SJCRH30 (cell line): ENCODE measurements around the gene MEGF10. TPM values are rescaled to one million over a fixed set of nuclear protein-coding genes. Genes with fewer than 3 reads are reported as not detected.

ENCODE experiments used
- DNase-seq, 2 experiments: peaks; one replicate each; pipeline ENCODE4 v3.0.0-alpha.2; 2015 to 2020
- H3K27ac ChIP-seq: fragments of 250-450 bp; sonication (Bioruptor Pico); 2 replicates; pipeline ENCODE4 v1.5.1; 2020; ENCODE audit warnings: mild to moderate bottlenecking, moderate library complexity
- H3K27me3 ChIP-seq: fragments of 250-450 bp; sonication (Bioruptor Pico); 2 replicates; pipeline ENCODE4 v1.5.1; 2020; ENCODE audit warnings: mild to moderate bottlenecking, moderate library complexity
- H3K36me3 ChIP-seq: fragments of 250-450 bp; sonication (Bioruptor Pico); 2 replicates; pipeline ENCODE4 v1.5.1; 2020; ENCODE audit warnings: mild to moderate bottlenecking, moderate library complexity
- H3K4me1 ChIP-seq: fragments of 250-450 bp; sonication (Bioruptor Pico); 2 replicates; pipeline ENCODE4 v1.5.1; 2020; ENCODE audit warnings: mild to moderate bottlenecking, moderate library complexity
- H3K4me3 ChIP-seq: fragments of 250-450 bp; sonication (Bioruptor Pico); 2 replicates; pipeline ENCODE4 v1.5.1; 2020; ENCODE audit warnings: mild to moderate bottlenecking, moderate library complexity
- H3K9me3 ChIP-seq: fragments of 250-450 bp; sonication (Bioruptor Pico); replicated peaks from 2 replicates; pipeline ENCODE4 v1.5.1; 2020; ENCODE audit warnings: mild to moderate bottlenecking, moderate library complexity
- total RNA-seq: library from RNA; depleted of rRNA; stranded (reverse); fragments of >200 nt; shearing (Covaris generic); gene quantifications from 2 replicates; pipeline ENCODE4 v1.2.3, GENCODE V29; 2014

MEGF10 gene
- total RNA-seq, 1 experiment from 2014 or later: 77.9 TPM

DNA sequence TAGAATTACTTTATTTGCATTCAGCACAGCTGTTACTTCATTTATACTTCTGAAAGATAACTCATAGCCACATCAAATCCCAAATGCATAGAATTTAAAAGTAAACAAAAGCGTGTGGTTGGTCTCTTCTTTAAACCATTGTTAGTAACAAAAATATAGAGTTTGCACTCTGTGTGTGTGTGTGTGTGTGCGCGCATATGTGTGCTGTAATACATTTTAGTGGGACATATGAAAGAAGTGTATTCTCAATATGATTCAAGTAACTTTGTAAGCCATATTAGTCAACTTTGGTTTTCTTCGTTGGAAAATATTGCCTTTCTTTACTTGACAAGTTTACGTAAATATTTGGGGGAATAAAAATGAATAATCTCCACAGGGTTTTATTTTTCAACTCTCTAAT, 120.8 kb downstream of the MEGF10 start:
- Histone ChIP-seq H3K9me3 (no peaks in the 10 kb centered on the region), H3K4me1 (peaks cover 36% of the 10 kb centered on the region), H3K36me3 (peaks cover 33% of the 10 kb centered on the region), H3K27me3 (no peaks in the 10 kb centered on the region), H3K4me3 (no peak overlapping the region), H3K27ac (no peak overlapping the region)
- DNase-seq: no peak

DNA sequence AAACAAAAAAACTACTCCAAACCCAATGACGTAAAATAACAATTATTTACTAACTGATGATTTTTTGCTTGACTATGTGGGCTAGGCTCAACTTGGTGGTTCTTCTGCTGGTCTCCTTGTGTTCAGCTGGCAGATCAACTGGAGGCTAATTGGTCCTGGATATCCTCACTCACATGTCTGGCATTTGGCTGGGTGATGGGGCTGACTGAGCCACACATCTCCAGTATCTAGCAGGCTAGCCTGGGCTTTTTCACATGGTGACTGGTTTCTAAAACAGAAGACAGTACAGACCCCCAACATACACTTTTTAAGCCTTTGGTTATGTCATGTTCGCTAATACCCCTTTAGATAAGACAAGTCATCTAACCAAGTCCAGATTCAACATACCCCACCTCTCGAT, 122.1 kb downstream of the MEGF10 start:
- H3K4me1 ChIP-seq: peaks cover 45% of the 10 kb centered on the region
- no peaks in the 10 kb centered on the region for H3K27me3 ChIP-seq
- no peak for DNase-seq
- H3K27ac ChIP-seq: no peak overlapping the region
- no peak overlapping the region for H3K4me3 ChIP-seq
- H3K36me3 ChIP-seq: peaks cover 31% of the 10 kb centered on the region
- H3K9me3 ChIP-seq: no peaks in the 10 kb centered on the region

DNA sequence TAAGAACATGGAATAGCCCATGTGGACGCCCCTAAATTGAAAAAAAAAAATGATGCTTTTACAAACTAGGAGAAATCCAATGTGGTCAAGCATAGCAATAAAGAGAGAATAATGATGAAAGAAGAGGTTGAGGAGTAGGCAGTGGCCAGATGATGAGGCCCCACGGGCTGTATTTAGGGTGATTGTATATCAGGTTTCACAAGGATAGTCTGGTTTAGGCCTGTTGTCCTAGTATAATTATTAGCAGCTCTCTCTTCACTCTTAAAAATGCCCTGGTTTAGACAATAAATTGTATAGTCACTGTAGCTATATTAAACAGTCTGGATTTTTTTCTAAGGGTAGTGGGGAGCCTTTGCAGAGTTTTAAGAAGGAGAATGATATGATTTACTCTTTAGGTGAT, 124.4 kb downstream of the MEGF10 start:
- Histone ChIP-seq H3K27ac (peak overlapping the region; percentile 2; the same call in 1 of the 2 replicates), H3K27me3 (no peaks in the 10 kb centered on the region), H3K4me1 (peaks cover 61% of the 10 kb centered on the region), H3K4me3 (no peak overlapping the region), H3K36me3 (peaks cover 32% of the 10 kb centered on the region), H3K9me3 (no peaks in the 10 kb centered on the region)
- DNase-seq: peak in 1 of 2 experiments; percentile 39

DNA sequence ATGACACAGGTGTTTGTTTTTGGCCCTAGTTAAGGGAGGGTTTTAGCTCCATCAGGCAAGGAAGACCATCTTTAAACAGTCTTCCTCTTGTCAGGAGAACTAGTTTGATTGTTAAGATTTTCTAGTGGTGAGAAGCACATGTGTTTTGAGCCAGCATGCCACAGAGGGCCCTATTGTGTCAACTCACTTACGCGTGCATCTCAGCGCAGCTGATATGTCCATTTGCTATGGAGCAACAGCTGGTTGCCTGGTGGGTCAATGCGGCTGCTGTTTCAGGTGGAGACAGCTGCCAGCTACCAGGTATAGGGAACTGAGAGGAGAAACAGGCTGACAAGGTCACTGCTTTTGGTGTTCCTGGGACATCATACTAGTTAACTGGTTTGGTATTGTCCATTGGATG, 126.3 kb downstream of the MEGF10 start:
- Histone ChIP-seq H3K9me3 (no peaks in the 10 kb centered on the region), H3K4me1 (peaks cover 49% of the 10 kb centered on the region), H3K27me3 (no peaks in the 10 kb centered on the region), H3K36me3 (peaks cover 21% of the 10 kb centered on the region), H3K4me3 (no peak overlapping the region), H3K27ac (peak overlapping the region; percentile 95)
- peak; percentile 94 to 97 for DNase-seq

DNA sequence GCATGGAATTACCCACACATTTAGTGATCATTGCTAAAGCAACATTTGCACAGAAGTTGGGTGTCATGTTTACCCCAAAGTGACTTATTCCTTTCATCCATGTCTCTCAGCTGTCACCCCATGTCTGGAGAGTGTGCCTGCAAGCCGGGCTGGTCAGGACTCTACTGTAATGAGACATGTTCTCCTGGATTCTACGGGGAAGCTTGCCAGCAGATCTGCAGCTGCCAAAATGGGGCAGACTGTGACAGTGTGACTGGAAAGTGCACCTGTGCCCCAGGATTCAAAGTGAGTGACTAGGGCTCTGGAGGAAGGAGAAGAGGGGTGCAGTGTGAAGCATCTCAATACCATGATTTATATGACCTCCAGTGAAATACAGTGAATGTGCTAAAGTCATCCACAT, 126.9 kb downstream of the MEGF10 start:
- H3K4me3 ChIP-seq: no peak overlapping the region
- no peaks in the 10 kb centered on the region for H3K27me3 ChIP-seq
- H3K27ac ChIP-seq: peak overlapping the region; percentile 95
- H3K4me1 ChIP-seq: peaks cover 48% of the 10 kb centered on the region
- H3K9me3 ChIP-seq: no peaks in the 10 kb centered on the region
- DNase-seq: peak; percentile 93 to 97
- peaks cover 16% of the 10 kb centered on the region for H3K36me3 ChIP-seq

DNA sequence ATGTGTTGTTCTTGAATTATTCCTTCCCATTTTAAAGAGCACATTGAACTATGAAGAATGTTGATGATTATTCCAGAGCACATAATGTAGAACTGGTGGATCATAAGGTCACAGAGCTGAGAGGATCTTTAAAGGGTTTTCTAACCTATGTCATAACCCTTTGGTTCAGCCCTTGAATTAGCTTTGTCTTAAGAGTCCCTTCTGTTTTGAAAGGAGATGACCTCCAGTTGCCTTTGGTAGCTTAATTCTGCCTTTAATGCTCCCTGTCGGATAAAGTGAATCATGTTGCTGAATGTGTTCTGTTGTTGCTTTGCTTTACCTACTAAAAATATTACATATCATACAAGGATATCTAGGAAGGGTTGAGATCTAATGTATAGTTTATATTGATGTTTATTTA, 127.8 kb downstream of the MEGF10 start:
- peak overlapping the region; percentile 95 for H3K27ac ChIP-seq
- H3K36me3 ChIP-seq: peaks cover 23% of the 10 kb centered on the region
- DNase-seq: no peak

DNA sequence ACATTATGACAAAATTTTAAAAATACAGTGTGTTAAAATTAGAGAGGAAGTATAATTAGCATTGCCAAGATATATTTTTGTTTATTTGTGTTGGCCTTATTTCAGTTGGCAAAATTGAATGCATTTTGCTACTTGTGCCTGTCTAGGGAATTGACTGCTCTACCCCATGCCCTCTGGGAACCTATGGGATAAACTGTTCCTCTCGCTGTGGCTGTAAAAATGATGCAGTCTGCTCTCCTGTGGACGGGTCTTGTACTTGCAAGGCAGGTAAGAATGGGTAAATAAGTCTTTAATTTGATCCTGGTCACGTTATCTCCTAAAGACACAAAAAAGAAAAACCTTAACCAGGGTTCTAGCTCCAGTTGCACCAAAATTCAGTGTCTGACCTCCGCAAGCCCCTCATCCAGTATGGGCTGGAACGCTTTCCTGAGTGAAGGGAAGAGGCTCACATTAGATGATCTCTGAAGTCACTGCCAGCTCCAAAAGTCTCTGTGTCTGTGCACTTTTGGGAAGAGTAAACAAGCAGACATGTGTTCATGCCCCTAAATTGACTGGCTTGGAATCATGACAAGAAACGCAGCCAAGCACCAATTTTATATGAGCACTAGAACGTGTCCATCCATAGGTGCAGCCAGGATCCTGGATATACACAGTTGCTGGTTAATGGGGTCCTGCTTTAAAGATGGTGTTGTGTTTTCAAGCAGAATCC, 128.5 kb downstream of the MEGF10 start:
- Histone ChIP-seq H3K9me3 (no peaks in the 10 kb centered on the region), H3K27ac (no peak overlapping the region; the same call in 1 of the 2 replicates), H3K36me3 (peaks cover 22% of the 10 kb centered on the region), H3K27me3 (no peaks in the 10 kb centered on the region), H3K4me3 (no peak overlapping the region), H3K4me1 (peaks cover 50% of the 10 kb centered on the region)
- no peak for DNase-seq

More for the DNA sequence above, 127.8 kb downstream of the MEGF10 start:
- H3K27me3 ChIP-seq: no peaks in the 10 kb centered on the region
- no peak overlapping the region for H3K4me3 ChIP-seq
- no peaks in the 10 kb centered on the region for H3K9me3 ChIP-seq
- H3K4me1 ChIP-seq: peaks cover 48% of the 10 kb centered on the region

DNA sequence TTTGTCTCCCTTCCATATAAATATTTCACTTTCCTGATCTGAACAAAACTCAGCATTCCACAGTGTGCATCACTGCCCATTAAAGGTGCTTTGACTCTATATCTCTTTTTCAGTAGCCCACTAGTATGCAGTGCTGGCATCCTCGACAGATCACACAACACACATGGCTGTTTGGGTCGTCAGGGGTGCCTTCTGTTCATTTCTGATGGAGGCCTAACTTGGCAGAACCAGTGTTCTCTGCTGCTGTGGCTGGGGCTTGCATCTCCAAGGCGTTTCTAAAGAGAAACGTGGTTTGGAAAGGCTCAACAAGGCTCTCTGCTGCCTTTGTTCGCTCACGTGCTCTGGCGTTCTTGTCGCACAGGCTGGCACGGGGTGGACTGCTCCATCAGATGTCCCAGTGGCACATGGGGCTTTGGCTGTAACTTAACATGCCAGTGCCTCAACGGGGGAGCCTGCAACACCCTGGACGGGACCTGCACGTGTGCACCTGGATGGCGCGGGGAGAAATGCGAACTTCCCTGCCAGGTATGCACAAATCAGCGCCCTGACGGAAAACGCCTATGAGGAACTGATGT, 129.2 kb downstream of the MEGF10 start:
- peaks cover 28% of the 10 kb centered on the region for H3K36me3 ChIP-seq
- no peaks in the 10 kb centered on the region for H3K27me3 ChIP-seq
- peaks cover 52% of the 10 kb centered on the region for H3K4me1 ChIP-seq
- no peak overlapping the region for H3K4me3 ChIP-seq
- no peak for DNase-seq
- H3K27ac ChIP-seq: no peak overlapping the region
- H3K9me3 ChIP-seq: no peaks in the 10 kb centered on the region

DNA sequence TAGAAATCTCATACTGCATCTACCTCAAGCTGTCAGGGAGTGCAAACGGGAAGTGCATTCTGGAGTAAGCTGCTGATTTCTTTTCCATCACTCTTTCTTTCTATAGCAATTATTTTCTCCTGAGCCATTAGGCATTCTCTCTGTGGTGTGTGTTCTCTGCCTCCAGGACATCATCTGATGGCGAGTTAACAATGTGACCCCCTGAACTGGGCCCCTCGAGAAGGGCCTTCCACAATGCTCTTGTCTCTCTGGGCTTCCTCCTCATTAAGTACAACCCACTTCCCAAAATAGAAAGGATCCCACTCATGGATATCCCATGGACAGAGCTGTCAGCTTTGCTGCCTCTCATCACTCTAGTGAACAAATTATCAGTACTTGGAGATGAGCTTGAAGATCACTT, 130.2 kb downstream of the MEGF10 start:
- Histone ChIP-seq H3K36me3 (peaks cover 28% of the 10 kb centered on the region), H3K4me1 (peaks cover 53% of the 10 kb centered on the region), H3K9me3 (no peaks in the 10 kb centered on the region), H3K27me3 (no peaks in the 10 kb centered on the region), H3K4me3 (no peak overlapping the region), H3K27ac (no peak overlapping the region)
- DNase-seq: no peak

DNA sequence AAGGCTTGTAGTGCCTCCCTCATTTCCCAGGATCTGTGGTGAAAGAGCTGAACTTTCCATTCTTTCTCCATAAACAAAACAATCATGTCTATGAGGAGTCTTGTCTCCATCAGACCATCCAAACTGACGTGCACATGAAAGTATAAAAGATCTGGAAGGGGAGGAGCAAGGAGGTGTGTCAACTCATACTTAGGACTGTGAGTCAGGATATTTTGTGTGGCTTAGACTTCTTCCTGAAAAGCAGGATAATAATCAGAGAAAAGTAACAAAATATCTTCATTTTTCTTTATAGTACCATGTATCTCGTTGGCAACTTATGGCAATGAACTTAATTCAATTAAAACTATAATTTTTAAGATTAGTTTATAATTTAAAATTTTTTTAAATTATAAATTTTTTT, 130.9 kb downstream of the MEGF10 start:
- Histone ChIP-seq H3K36me3 (peaks cover 33% of the 10 kb centered on the region), H3K4me3 (no peak overlapping the region), H3K9me3 (no peaks in the 10 kb centered on the region), H3K4me1 (peaks cover 53% of the 10 kb centered on the region), H3K27ac (no peak overlapping the region), H3K27me3 (no peaks in the 10 kb centered on the region)
- no peak for DNase-seq

DNA sequence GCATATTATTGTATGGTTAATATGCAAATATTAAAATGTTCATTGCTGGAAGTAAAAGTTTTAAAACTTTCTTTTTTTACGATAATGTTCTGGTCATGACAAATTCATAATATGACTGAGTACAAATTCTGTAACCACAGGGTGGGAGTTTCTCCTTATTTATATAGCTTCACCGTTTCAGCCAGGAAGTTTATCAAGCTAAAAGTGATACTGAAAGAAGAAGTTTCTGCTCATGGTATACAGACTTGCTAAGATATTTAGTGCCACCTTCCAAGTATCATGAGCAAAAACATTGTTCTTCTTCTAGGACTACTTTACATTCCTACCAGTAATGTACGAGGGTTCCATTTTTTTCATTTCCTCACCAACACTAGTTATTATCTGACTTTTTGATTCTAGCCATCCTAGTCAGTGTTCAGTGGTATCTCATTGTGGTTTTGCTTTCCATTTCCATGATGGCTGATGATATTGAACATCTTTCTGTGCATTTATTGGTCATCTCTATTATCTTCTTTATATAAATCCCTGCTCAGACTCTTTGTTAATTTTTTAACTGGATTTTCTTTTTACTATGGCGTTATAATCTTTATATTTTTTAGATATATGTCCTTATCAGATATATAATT, 132.7 kb downstream of the MEGF10 start:
- no peak overlapping the region for H3K27ac ChIP-seq

DNA sequence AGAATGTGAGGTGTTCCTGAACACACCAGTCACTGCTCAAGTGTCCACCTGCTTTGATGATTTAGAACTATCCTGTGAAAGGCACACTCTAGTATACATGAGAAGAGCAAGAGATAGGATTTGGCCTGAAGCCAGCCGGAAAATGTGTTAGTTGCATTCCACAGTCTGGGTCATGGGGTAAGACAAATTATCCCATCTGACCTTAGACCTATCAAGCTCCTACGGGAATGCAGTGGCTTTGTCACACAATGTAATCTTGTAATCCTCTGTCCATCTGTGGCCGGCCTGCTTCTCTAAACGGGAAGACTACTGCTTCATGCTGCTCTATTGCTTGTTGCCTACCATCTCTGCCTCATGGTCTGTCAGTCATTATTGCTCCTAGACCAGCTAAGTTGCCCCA, 134.4 kb downstream of the MEGF10 start:
- peaks cover 44% of the 10 kb centered on the region for H3K36me3 ChIP-seq
- H3K27ac ChIP-seq: peak overlapping the region; percentile 41
- H3K4me1 ChIP-seq: peaks cover 27% of the 10 kb centered on the region
- H3K9me3 ChIP-seq: no peaks in the 10 kb centered on the region
- DNase-seq: peak; percentile 87 to 94
- H3K4me3 ChIP-seq: no peak overlapping the region
- H3K27me3 ChIP-seq: no peaks in the 10 kb centered on the region

More for the DNA sequence above, 132.7 kb downstream of the MEGF10 start:
- no peaks in the 10 kb centered on the region for H3K9me3 ChIP-seq
- H3K4me3 ChIP-seq: no peak overlapping the region
- H3K36me3 ChIP-seq: peaks cover 41% of the 10 kb centered on the region
- H3K27me3 ChIP-seq: no peaks in the 10 kb centered on the region
- peaks cover 37% of the 10 kb centered on the region for H3K4me1 ChIP-seq
- DNase-seq: no peak

DNA sequence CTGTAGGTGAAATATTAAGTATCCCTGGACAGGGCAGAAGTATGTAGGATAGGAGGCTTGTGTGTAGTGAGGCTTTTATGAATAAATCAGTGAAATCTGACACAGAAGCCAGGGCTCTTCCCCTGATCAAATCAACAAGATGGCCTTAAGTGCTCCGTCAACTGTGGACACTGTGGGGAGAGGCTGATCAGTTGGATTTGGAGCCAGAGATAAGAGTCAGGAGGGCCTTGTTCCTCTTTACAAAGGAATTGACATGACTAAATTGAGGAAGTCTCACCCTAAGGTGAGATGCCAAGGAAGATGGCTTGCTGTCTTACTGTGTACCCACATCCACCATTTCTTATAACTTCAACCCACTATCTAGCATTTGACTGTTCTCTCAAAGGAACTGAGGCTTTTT, 135.3 kb downstream of the MEGF10 start:
- no peaks in the 10 kb centered on the region for H3K27me3 ChIP-seq
- peak overlapping the region; percentile 41 for H3K27ac ChIP-seq
- no peak for DNase-seq

DNA sequence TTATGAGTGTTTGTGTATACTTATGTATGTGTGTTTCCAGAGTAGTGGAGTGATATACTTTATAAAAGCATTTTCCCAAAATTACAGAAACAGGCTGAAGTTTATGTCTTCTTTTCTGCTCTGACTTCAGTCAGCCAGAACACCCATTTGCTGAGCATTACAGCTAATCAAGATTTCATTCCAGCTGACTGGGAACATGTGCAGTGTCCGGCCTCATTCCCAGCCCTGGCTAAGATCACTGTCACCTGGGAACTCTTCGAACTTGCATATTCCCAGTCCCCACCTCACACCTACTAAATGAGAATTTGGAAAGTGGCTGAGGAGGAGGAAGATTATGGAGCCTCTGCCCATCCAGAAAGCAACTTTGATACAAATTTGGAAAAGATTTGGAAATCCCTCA, 136.1 kb downstream of the MEGF10 start:
- no peaks in the 10 kb centered on the region for H3K9me3 ChIP-seq
- peaks cover 27% of the 10 kb centered on the region for H3K4me1 ChIP-seq
- H3K27ac ChIP-seq: no peak overlapping the region
- no peak overlapping the region for H3K4me3 ChIP-seq
- H3K36me3 ChIP-seq: peaks cover 38% of the 10 kb centered on the region
- no peaks in the 10 kb centered on the region for H3K27me3 ChIP-seq
- DNase-seq: no peak

More for the DNA sequence above, 135.3 kb downstream of the MEGF10 start:
- Histone ChIP-seq H3K9me3 (no peaks in the 10 kb centered on the region), H3K4me1 (peaks cover 27% of the 10 kb centered on the region), H3K4me3 (no peak overlapping the region), H3K36me3 (peaks cover 41% of the 10 kb centered on the region)

DNA sequence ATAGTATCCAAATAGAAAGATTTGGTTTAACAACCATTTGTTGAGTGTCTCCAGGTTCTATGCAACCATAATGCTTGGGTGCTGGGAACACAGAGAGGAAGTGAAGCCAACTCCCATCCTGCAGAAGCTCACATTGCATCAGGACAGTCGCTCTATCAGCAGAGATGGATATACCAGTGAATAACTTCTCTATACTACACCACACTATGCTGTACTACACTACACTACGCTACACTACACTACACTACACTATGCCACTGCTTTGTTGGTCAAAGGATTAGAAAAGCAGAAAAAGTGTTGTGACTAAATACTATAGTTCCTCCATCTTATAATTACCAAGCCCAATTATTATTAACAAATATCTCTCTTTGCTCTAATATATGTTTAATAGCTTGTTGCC, 137.7 kb downstream of the MEGF10 start:
- Histone ChIP-seq H3K36me3 (peaks cover 32% of the 10 kb centered on the region), H3K27ac (no peak overlapping the region), H3K4me3 (no peak overlapping the region), H3K9me3 (no peaks in the 10 kb centered on the region), H3K4me1 (peaks cover 27% of the 10 kb centered on the region), H3K27me3 (no peaks in the 10 kb centered on the region)
- DNase-seq: no peak
